K562 (cell line): Measurements from ENCODE around the gene TMPO. TPM values are rescaled to one million over a fixed set of nuclear protein-coding genes. Genes with fewer than 3 reads are reported as not detected.

Source experiments
- BRD4 ChIP-seq: fragments of 200-600 bp; sonication (generic); IDR thresholded peaks from 2 replicates; pipeline ENCODE4 v1.6.1; 2017; ENCODE audit warnings: inconsistent platforms
- BRF2 ChIP-seq: IDR thresholded peaks from 3 replicates; pipeline ENCODE4 v1.6.1; 2011; ENCODE audit warnings: borderline replicate concordance, mild to moderate bottlenecking; ENCODE audit not compliant: insufficient read length, insufficient read depth
- CLOCK ChIP-seq: fragments of 250-450 bp; sonication (Bioruptor Pico); IDR thresholded peaks from 2 replicates; pipeline ENCODE4 v1.4.0; 2020; ENCODE audit warnings: mild to moderate bottlenecking, moderate library complexity, borderline replicate concordance
- CREB3L1 ChIP-seq: fragments of 450-650 bp; IDR thresholded peaks from 2 replicates; pipeline ENCODE4 v1.6.1; 2014; ENCODE audit warnings: low read depth, mild to moderate bottlenecking, moderate library complexity, borderline replicate concordance
- ETV5 ChIP-seq: sonication (generic); formaldehyde crosslinking; IDR thresholded peaks from 2 replicates; pipeline ENCODE4 v1.4.0; 2020; ENCODE audit warnings: low read depth, mild to moderate bottlenecking, missing genetic modification reagents
- FOXA3 ChIP-seq, 2 experiments: fragments of 450-650 bp in 1 of 2; sonication (generic) in 1 of 2; formaldehyde crosslinking; IDR thresholded peaks in 1 of 2; conservative IDR thresholded peaks in 1 of 2; 2 replicates each; pipeline versions ENCODE4 v1.4.0 to v1.8.0; 2020 to 2022; ENCODE audit warnings: mild to moderate bottlenecking in 2 of 2, missing genetic modification reagents in 1 of 2
- FUS ChIP-seq: fragments of 200-400 bp; formaldehyde crosslinking; optimal IDR thresholded peaks from 2 replicates; pipeline ENCODE3; 2017; ENCODE audit warnings: low read depth, low read length
- L3MBTL2 ChIP-seq: fragments of 450-650 bp; IDR thresholded peaks from 2 replicates; pipeline ENCODE4 v1.6.1; 2016; ENCODE audit warnings: mild to moderate bottlenecking, moderate library complexity
- MAFF ChIP-seq: IDR thresholded peaks from 2 replicates; pipeline ENCODE4 v1.6.1; 2012; ENCODE audit warnings: low read length, improper control_type of control experiment
- MBD1 ChIP-seq: fragments of 250-450 bp; sonication (Bioruptor Pico); IDR thresholded peaks from 2 replicates; pipeline ENCODE4 v1.8.0; 2022; ENCODE audit warnings: inconsistent platforms
- NUFIP1 ChIP-seq: fragments of 450-650 bp; IDR thresholded peaks from 2 replicates; pipeline ENCODE4 v1.6.1; 2018; ENCODE audit not compliant: partially characterized antibody
- SRSF7 ChIP-seq: fragments of 200-400 bp; formaldehyde crosslinking; optimal IDR thresholded peaks from 2 replicates; pipeline ENCODE3; 2017; ENCODE audit warnings: mild to moderate bottlenecking, low read depth, low read length
- TFE3 ChIP-seq: fragments of 450-650 bp; formaldehyde crosslinking; IDR thresholded peaks from 2 replicates; pipeline ENCODE4 v1.4.0; 2020; ENCODE audit warnings: mild to moderate bottlenecking, mixed read lengths
- ZNF655 ChIP-seq: fragments of 250-450 bp; sonication (Bioruptor Pico); IDR thresholded peaks from 2 replicates; pipeline ENCODE4 v1.5.0; 2021
- ZNF785 ChIP-seq: fragments of 250-450 bp; sonication (Bioruptor Pico); IDR thresholded peaks from 2 replicates; pipeline ENCODE4 v1.4.0; 2020; ENCODE audit warnings: mild to moderate bottlenecking
- polyA plus RNA-seq, 8 experiments: library from polyadenylated mRNA; depleted of rRNA in 4 of 8; stranded (reverse) in 5 of 8; unstranded in 3 of 8; fragments of >200 nt; fragmentation: Nextera tagmentation in 2 of 8; fragmentation: Illumina TruSeq in 1 of 8; extraction: Ambion mirVana in 2 of 8; extraction: Trizol in 1 of 8; gene quantifications; 2 replicates each; pipeline versions ENCODE4 v1.2.1 to v1.2.3, GENCODE V29; 2011 to 2014; ENCODE audit warnings: inconsistent platforms in 1 of 8, missing spikeins in 1 of 8
- total RNA-seq, 7 experiments: library from RNA; depleted of rRNA in 6 of 7; stranded (reverse); fragments of >200 nt in 6 of 7; fragmentation: Illumina TruSeq in 2 of 7; extraction: Trizol in 2 of 7; gene quantifications; 2 replicates each; pipeline versions ENCODE4 v1.2.1 to v1.2.3, GENCODE V29; 2011 to 2021; ENCODE audit warnings: low replicate concordance in 1 of 7

The TMPO gene
- total and polyA plus RNA-seq, 9 of the 15 experiments (the other 6 are each of a cell fraction or from before 2014, with no cell fraction given): 62.1 to 263 (median 182) TPM

- TF ChIP-seq ETV5 (CRISPR knock-in tag): no peak
- TF ChIP-seq ZNF785 (CRISPR knock-in tag): no peak
- TF ChIP-seq L3MBTL2: no peak
- TF ChIP-seq FOXA3 (CRISPR knock-in tag; conservative IDR thresholded peaks at IDR 0.05 in 1 of 2, IDR thresholded peaks at IDR 0.05 in 1 of 2): no peak
- TF ChIP-seq FUS: no peak
- TF ChIP-seq MAFF: no peak
- TF ChIP-seq BRF2: no peak
- peak; percentile 25; the same call in 1 of the 2 replicates for TF ChIP-seq CREB3L1
- no peak for TF ChIP-seq CLOCK (CRISPR knock-in tag)
- TF ChIP-seq ZNF655 (CRISPR knock-in tag): no peak
- no peak for TF ChIP-seq NUFIP1
- TF ChIP-seq SRSF7: no peak
- TF ChIP-seq TFE3 (CRISPR knock-in tag): no peak
- TF ChIP-seq BRD4: 0 out of 2 replicates have a peak, but pooled peaks have one; percentile 39
- TF ChIP-seq MBD1 (CRISPR knock-in tag): no peak
Observed at GRCh38 chr12:98593351-98594049, 78.1 kb downstream of the TMPO start, which contains the start of gene SLC25A3 (continued).
